K562 (cell line): ENCODE measurements around the gene GJA9. TPM values are rescaled to one million over a fixed set of nuclear protein-coding genes. Genes with fewer than 3 reads are reported as not detected.

ENCODE experiments used
- CBFB ChIP-seq: sonication (generic); formaldehyde crosslinking; IDR thresholded peaks from 2 replicates; pipeline ENCODE4 v1.4.0; 2020; ENCODE audit warnings: mild to moderate bottlenecking, missing genetic modification reagents
- ETV1 ChIP-seq: fragments of 450-650 bp; conservative IDR thresholded peaks from 2 replicates; pipeline ENCODE4 v1.6.1; 2016; ENCODE audit warnings: missing genetic modification characterization, control low read depth, low read depth, missing compliant biosample characterization
- MYC ChIP-seq, 2 experiments: fragments of 250-450 bp in 1 of 2; sonication (Bioruptor Pico) in 1 of 2; IDR thresholded peaks; 2 replicates each; pipeline versions ENCODE4 v1.5.1 to v1.6.1; 2012 to 2021; ENCODE audit warnings: low read depth in 2 of 2, borderline replicate concordance in 1 of 2, improper control_type of control experiment in 1 of 2, low read length in 1 of 2, mild to moderate bottlenecking in 1 of 2, moderate library complexity in 1 of 2
- RNF2 ChIP-seq: sonication (generic); IDR thresholded peaks from 2 replicates; pipeline ENCODE4 v1.6.1; 2016
- ZNF77 ChIP-seq: fragments of 250-450 bp; sonication (Bioruptor Pico); IDR thresholded peaks from 2 replicates; pipeline ENCODE4 v1.5.0; 2020
- polyA plus RNA-seq, 8 experiments: library from polyadenylated mRNA; depleted of rRNA in 4 of 8; stranded (reverse) in 5 of 8; unstranded in 3 of 8; fragments of >200 nt; fragmentation: Nextera tagmentation in 2 of 8; fragmentation: Illumina TruSeq in 1 of 8; extraction: Ambion mirVana in 2 of 8; extraction: Trizol in 1 of 8; gene quantifications; 2 replicates each; pipeline versions ENCODE4 v1.2.1 to v1.2.3, GENCODE V29; 2011 to 2014; ENCODE audit warnings: inconsistent platforms in 1 of 8, missing spikeins in 1 of 8
- total RNA-seq, 7 experiments: library from RNA; depleted of rRNA in 6 of 7; stranded (reverse); fragments of >200 nt in 6 of 7; fragmentation: Illumina TruSeq in 2 of 7; extraction: Trizol in 2 of 7; gene quantifications; 2 replicates each; pipeline versions ENCODE4 v1.2.1 to v1.2.3, GENCODE V29; 2011 to 2021; ENCODE audit warnings: low replicate concordance in 1 of 7
- TF ChIP-seq, protein P1 (sequence below): fragments of 250-450 bp; sonication (Bioruptor Pico); IDR thresholded peaks from 2 replicates; pipeline ENCODE4 v1.5.0; 2021; ENCODE audit warnings: mild to moderate bottlenecking, moderate library complexity
- TF ChIP-seq, protein P2 (sequence below): fragments of 450-650 bp; formaldehyde crosslinking; IDR thresholded peaks from 2 replicates; pipeline ENCODE4 v1.4.0; 2020; ENCODE audit warnings: mild to moderate bottlenecking, moderate library complexity
- TF ChIP-seq, protein P3 (sequence below), 2 experiments: fragments of 450-650 bp in 1 of 2; IDR thresholded peaks; 2 replicates each; pipeline ENCODE4 v1.6.1; 2011 to 2017; ENCODE audit warnings: low read depth in 2 of 2, antibody characterized with exemption in 1 of 2, borderline replicate concordance in 1 of 2, low read length in 1 of 2, mild to moderate bottlenecking in 1 of 2, mixed read lengths in 1 of 2; ENCODE audit not compliant: control insufficient read depth in 1 of 2
- TF ChIP-seq, protein P4 (sequence below): fragments of 250-450 bp; sonication (Bioruptor Pico); IDR thresholded peaks from 2 replicates; pipeline ENCODE4 v1.4.0; 2020; ENCODE audit warnings: mild to moderate bottlenecking, moderate library complexity
- TF ChIP-seq, protein P5 (sequence below), 2 experiments: fragments of 450-650 bp; IDR thresholded peaks; 2 replicates each; pipeline ENCODE4 v1.6.1; 2016

The GJA9 gene
- total and polyA plus RNA-seq, 9 of the 15 experiments (the other 6 are each of a cell fraction or from before 2014, with no cell fraction given) = not detected

DNA sequence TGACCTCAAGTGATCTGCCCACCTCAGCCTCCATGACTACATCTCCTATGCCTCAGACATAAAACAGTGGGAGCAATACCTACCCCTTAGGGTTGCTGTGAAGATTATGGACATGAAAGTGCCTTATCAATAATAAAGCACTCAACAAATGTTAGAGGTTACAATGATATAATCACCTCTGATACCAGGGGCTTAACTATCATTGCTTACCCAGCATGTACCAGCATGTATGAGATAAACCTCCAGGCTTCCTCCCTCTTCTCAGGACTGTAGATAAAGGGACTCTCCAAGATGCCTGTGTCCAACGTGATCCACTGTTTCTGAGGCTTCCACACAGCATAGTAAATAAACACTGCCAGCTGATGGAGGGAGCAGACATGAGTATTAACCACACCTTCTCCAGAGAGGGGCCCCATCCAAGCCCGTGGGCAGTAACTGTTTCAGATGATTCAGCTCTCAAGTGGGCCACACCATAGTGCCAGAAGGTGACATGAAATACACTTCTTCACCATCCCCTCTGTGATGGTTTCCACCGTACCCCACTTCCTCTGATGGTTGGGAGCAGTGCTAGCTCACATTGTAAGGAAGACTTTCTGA is 34.1 kb upstream of the GJA9 start (continued):
- TF ChIP-seq RNF2 (0 out of 2 replicates have a peak, but pooled peaks have one; percentile 44), ETV1 (tag) (no peak), ZNF77 (CRISPR knock-in tag) (no peak), MYC (IDR thresholded peaks at IDR 0.05; ENCODE audit: low read depth, low read length) (peak; percentile 58; the same call in 1 of the 2 replicates), MYC (CRISPR knock-in tag; IDR thresholded peaks at IDR 0.05; ENCODE audit: borderline replicate concordance, low read depth) (no peak), CBFB (CRISPR knock-in tag) (no peak)
- TF ChIP-seq, protein P1, sequence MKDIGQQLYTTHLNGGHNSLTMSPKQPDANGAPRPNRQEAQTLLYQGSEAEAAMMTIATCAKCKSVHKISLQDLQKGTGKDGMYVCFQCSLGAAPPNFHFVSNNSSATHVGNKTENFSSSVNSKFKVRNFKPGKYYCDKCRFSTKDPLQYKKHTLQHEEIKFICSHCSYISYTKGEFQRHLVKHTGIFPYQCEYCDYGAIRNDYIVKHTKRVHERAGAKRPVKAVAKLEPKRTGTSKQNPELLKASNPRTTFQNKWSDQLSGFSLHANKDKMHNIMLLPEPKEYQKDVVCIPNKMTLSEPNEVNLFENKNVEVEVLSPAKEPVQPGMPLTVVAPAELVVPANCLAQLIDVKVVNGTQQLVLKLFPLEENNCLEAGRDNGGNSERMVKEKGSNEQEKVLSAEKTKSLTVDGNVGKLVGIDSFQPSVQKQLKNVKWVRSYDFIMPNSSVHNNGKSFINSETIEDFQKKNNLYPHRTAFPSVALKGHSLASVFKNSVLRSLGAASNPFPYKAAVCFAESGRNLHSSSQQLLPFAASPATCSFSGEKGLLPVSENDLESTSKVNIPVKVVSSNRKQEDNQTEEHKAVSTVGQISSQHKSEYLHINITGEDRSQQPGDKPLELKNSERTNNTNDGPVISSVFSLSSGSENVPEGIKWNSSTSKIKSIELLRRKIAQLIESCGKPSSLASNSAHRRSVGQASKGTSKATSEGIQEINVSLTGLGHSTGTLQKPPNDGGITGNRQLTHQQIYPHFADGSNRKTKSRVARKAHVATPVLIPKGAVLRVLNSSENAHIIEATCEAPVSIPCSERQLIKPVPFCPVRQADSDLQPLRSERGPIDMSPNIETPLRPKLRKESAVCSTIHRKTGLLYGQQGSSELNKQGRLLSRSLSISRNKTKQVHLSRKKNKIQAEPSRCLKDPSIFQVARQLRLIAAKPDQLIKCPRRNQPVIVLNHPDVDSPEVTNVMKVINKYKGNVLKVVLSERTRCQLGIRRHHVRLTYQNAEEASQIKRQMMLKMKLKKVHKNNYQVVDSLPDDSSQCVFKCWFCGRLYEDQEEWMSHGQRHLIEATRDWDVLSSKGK = no peak
- TF ChIP-seq, protein P2, sequence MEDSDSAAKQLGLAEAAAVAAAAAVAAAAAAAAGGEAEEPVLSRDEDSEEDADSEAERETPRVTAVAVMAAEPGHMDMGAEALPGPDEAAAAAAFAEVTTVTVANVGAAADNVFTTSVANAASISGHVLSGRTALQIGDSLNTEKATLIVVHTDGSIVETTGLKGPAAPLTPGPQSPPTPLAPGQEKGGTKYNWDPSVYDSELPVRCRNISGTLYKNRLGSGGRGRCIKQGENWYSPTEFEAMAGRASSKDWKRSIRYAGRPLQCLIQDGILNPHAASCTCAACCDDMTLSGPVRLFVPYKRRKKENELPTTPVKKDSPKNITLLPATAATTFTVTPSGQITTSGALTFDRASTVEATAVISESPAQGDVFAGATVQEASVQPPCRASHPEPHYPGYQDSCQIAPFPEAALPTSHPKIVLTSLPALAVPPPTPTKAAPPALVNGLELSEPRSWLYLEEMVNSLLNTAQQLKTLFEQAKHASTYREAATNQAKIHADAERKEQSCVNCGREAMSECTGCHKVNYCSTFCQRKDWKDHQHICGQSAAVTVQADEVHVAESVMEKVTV = peak; percentile 9; the same call in 1 of the 2 replicates
- TF ChIP-seq, protein P3, sequence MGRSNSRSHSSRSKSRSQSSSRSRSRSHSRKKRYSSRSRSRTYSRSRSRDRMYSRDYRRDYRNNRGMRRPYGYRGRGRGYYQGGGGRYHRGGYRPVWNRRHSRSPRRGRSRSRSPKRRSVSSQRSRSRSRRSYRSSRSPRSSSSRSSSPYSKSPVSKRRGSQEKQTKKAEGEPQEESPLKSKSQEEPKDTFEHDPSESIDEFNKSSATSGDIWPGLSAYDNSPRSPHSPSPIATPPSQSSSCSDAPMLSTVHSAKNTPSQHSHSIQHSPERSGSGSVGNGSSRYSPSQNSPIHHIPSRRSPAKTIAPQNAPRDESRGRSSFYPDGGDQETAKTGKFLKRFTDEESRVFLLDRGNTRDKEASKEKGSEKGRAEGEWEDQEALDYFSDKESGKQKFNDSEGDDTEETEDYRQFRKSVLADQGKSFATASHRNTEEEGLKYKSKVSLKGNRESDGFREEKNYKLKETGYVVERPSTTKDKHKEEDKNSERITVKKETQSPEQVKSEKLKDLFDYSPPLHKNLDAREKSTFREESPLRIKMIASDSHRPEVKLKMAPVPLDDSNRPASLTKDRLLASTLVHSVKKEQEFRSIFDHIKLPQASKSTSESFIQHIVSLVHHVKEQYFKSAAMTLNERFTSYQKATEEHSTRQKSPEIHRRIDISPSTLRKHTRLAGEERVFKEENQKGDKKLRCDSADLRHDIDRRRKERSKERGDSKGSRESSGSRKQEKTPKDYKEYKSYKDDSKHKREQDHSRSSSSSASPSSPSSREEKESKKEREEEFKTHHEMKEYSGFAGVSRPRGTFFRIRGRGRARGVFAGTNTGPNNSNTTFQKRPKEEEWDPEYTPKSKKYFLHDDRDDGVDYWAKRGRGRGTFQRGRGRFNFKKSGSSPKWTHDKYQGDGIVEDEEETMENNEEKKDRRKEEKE (IDR thresholded peaks at IDR 0.05; ENCODE audit: borderline replicate concordance in 1 of 2, control insufficient read depth in 1 of 2, low read depth in 2 of 2, low read length in 1 of 2) = no peak
- TF ChIP-seq, protein P4, sequence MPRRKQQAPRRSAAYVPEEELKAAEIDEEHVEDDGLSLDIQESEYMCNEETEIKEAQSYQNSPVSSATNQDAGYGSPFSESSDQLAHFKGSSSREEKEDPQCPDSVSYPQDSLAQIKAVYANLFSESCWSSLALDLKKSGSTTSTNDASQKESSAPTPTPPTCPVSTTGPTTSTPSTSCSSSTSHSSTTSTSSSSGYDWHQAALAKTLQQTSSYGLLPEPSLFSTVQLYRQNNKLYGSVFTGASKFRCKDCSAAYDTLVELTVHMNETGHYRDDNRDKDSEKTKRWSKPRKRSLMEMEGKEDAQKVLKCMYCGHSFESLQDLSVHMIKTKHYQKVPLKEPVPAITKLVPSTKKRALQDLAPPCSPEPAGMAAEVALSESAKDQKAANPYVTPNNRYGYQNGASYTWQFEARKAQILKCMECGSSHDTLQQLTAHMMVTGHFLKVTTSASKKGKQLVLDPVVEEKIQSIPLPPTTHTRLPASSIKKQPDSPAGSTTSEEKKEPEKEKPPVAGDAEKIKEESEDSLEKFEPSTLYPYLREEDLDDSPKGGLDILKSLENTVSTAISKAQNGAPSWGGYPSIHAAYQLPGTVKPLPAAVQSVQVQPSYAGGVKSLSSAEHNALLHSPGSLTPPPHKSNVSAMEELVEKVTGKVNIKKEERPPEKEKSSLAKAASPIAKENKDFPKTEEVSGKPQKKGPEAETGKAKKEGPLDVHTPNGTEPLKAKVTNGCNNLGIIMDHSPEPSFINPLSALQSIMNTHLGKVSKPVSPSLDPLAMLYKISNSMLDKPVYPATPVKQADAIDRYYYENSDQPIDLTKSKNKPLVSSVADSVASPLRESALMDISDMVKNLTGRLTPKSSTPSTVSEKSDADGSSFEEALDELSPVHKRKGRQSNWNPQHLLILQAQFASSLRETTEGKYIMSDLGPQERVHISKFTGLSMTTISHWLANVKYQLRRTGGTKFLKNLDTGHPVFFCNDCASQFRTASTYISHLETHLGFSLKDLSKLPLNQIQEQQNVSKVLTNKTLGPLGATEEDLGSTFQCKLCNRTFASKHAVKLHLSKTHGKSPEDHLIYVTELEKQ = no peak
- TF ChIP-seq, protein P5, sequence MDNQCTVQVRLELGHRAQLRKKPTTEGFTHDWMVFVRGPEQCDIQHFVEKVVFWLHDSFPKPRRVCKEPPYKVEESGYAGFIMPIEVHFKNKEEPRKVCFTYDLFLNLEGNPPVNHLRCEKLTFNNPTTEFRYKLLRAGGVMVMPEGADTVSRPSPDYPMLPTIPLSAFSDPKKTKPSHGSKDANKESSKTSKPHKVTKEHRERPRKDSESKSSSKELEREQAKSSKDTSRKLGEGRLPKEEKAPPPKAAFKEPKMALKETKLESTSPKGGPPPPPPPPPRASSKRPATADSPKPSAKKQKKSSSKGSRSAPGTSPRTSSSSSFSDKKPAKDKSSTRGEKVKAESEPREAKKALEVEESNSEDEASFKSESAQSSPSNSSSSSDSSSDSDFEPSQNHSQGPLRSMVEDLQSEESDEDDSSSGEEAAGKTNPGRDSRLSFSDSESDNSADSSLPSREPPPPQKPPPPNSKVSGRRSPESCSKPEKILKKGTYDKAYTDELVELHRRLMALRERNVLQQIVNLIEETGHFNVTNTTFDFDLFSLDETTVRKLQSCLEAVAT (IDR thresholded peaks at IDR 0.05) = no peak
